GM18505 (cell line): ENCODE measurements around the gene KSR2.

Experiments used
- ATAC-seq: cut with Tn5 transposase; IDR thresholded peaks from one replicate; pipeline ENCODE4 v1.9.1; 2021; ENCODE audit not compliant: unreplicated experiment
- POLR2A ChIP-seq: IDR thresholded peaks from 4 replicates; pipeline ENCODE4 v1.6.1; 2011; ENCODE audit warnings: borderline replicate concordance; ENCODE audit not compliant: insufficient read depth, insufficient read length; ENCODE audit errors: extremely low read depth

The KSR2 gene

GRCh38 chr12:117583092-117583491, 385.7 kb downstream of the KSR2 start:
- ATAC-seq, result no peak
- TF ChIP-seq POLR2A, result no peak

GRCh38 chr12:117582135-117582784, 386.5 kb downstream of the KSR2 start:
- TF ChIP-seq POLR2A, result no peak
- no peak for ATAC-seq

GRCh38 chr12:117580718-117581062, 388.1 kb downstream of the KSR2 start:
- ATAC-seq, result no peak
- TF ChIP-seq POLR2A, result no peak

- no peak for TF ChIP-seq POLR2A
Measured at GRCh38 chr12:117580015-117580717, 388.6 kb downstream of the KSR2 start.

GRCh38 chr12:117577122-117577657, 391.6 kb downstream of the KSR2 start:
- TF ChIP-seq POLR2A, result no peak

More at GRCh38 chr12:117580015-117580717, 388.6 kb downstream of the KSR2 start:
- ATAC-seq, result no peak

GRCh38 chr12:117576053-117576452, 392.7 kb downstream of the KSR2 start:
- TF ChIP-seq POLR2A, result no peak
- no peak for ATAC-seq

More at GRCh38 chr12:117577122-117577657, 391.6 kb downstream of the KSR2 start:
- ATAC-seq, result no peak

- no peak for ATAC-seq
- TF ChIP-seq POLR2A, result no peak
Measured at GRCh38 chr12:117574655-117575054, 394.1 kb downstream of the KSR2 start.

GRCh38 chr12:117572755-117573154, 396.0 kb downstream of the KSR2 start:
- no peak for TF ChIP-seq POLR2A
- no peak for ATAC-seq

GRCh38 chr12:117571321-117571720, 397.5 kb downstream of the KSR2 start:
- no peak for ATAC-seq
- no peak for TF ChIP-seq POLR2A

- no peak for TF ChIP-seq POLR2A
- ATAC-seq, result no peak
Measured at GRCh38 chr12:117570608-117571007, 398.2 kb downstream of the KSR2 start.

GRCh38 chr12:117567644-117568216, 401.1 kb downstream of the KSR2 start:
- ATAC-seq, result no peak
- no peak for TF ChIP-seq POLR2A

GRCh38 chr12:117564881-117565280, 403.9 kb downstream of the KSR2 start:
- no peak for ATAC-seq
- TF ChIP-seq POLR2A, result no peak

- ATAC-seq, result no peak
- TF ChIP-seq POLR2A, result no peak
Measured at GRCh38 chr12:117563706-117564105, 405.1 kb downstream of the KSR2 start.

GRCh38 chr12:117563007-117563406, 405.8 kb downstream of the KSR2 start:
- ATAC-seq, result no peak

More at GRCh38 chr12:117563007-117563406, 405.8 kb downstream of the KSR2 start:
- no peak for TF ChIP-seq POLR2A
